ENCODE measurements around the gene ITPR2.

Gene ITPR2

DNA sequence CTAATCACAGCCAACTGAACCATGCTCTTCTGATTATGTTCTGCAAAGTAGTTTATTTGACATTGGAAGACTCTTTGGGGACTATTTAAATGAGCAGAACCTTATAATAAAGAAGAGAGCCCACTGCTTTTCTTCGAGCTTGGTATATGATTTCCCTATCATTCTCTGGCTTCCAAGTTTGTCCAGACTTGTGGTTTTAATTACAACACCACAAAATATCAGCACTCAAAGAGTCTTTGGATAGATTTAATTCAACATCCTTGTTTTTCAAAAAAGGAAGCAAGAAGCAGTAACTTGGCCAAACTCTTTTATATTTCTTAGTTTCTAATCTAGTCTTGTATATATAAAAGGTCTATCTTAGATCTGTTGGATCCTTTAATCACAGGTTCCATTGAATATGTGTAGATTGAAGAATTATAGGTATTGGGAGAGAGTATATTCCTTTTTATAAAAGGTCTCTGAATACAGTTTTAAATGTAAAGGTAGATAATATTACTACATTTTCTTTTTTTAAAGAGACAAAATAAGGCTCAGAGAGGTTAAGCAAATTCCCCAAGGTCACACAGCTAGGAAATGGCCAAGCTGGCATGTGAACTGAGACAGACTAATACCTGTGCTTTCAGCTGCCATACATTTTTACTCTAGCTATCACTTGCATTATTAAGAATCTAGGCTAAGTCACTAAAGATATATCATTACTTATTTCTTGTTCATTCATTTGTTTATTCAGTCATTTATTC lies 464.8 kb downstream of the ITPR2 start:
- Histone ChIP-seq H3K79me2 (ENCODE audit: low read length) (no peaks in the 10 kb centered on the region), H3K9ac (ENCODE audit: low read length) (no peak overlapping the region), H2AFZ (ENCODE audit: low read depth, low read length) (no peak overlapping the region), H3K4me3 (ENCODE audit: low read length) (no peak overlapping the region), H3K9me3 (ENCODE audit: insufficient read depth, low read length) (no peaks in the 10 kb centered on the region), H3K27me3 (ENCODE audit: low read depth, low read length) (no peaks in the 10 kb centered on the region), H3K27ac (ENCODE audit: low read length) (no peak overlapping the region), H3K4me1 (ENCODE audit: low read length) (no peaks in the 10 kb centered on the region), H3K4me2 (ENCODE audit: low read length) (no peak overlapping the region), H3K36me3 (replicated peaks; ENCODE audit: low read depth, low read length) (peaks cover 8% of the 10 kb centered on the region), H4K20me1 (ENCODE audit: insufficient read depth, low read length) (no peaks in the 10 kb centered on the region)
- no peak for TF ChIP-seq EZH2phosphoT487 (IDR thresholded peaks at IDR 0.05; ENCODE audit: low read depth)
- TF ChIP-seq, protein P1, sequence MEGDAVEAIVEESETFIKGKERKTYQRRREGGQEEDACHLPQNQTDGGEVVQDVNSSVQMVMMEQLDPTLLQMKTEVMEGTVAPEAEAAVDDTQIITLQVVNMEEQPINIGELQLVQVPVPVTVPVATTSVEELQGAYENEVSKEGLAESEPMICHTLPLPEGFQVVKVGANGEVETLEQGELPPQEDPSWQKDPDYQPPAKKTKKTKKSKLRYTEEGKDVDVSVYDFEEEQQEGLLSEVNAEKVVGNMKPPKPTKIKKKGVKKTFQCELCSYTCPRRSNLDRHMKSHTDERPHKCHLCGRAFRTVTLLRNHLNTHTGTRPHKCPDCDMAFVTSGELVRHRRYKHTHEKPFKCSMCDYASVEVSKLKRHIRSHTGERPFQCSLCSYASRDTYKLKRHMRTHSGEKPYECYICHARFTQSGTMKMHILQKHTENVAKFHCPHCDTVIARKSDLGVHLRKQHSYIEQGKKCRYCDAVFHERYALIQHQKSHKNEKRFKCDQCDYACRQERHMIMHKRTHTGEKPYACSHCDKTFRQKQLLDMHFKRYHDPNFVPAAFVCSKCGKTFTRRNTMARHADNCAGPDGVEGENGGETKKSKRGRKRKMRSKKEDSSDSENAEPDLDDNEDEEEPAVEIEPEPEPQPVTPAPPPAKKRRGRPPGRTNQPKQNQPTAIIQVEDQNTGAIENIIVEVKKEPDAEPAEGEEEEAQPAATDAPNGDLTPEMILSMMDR (IDR thresholded peaks at IDR 0.05; ENCODE audit: low read depth, low read length), result no peak

DNA sequence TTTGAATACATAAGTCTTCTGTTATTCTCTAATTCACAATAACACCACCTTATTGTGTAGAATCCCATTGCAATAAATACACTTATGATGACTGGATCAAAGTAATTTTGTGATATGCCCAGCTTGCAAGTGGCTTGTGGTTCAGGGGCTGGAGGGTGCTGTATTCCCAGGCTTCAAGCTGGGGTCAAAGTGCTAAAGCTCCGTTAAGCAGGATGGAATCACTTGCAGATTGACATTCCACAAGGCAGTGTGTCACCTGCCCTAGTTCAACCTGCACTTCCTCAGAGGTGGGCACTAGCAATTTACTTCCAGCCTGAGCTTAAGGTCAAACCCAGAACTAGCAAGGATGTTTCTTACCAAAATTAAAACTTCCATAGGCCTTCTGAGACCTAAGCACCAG lies 471.0 kb downstream of the ITPR2 start:
- Histone ChIP-seq H3K27ac (ENCODE audit: low read length) (no peak overlapping the region), H3K27me3 (ENCODE audit: low read depth, low read length) (no peaks in the 10 kb centered on the region), H3K4me3 (ENCODE audit: low read length) (no peak overlapping the region), H3K36me3 (replicated peaks; ENCODE audit: low read depth, low read length) (no peaks in the 10 kb centered on the region), H3K4me1 (ENCODE audit: low read length) (peaks cover 12% of the 10 kb centered on the region), H2AFZ (ENCODE audit: low read depth, low read length) (no peak overlapping the region), H3K4me2 (ENCODE audit: low read length) (no peak overlapping the region), H3K79me2 (ENCODE audit: low read length) (no peaks in the 10 kb centered on the region), H4K20me1 (ENCODE audit: insufficient read depth, low read length) (0 out of 2 replicates have a peak, but pooled peaks cover 3% of the 10 kb centered on the region), H3K9me3 (ENCODE audit: insufficient read depth, low read length) (no peaks in the 10 kb centered on the region), H3K9ac (ENCODE audit: low read length) (no peak overlapping the region)
- TF ChIP-seq, protein P1 (IDR thresholded peaks at IDR 0.05; ENCODE audit: low read depth, low read length), result no peak
- no peak for TF ChIP-seq EZH2phosphoT487 (IDR thresholded peaks at IDR 0.05; ENCODE audit: low read depth)

DNA sequence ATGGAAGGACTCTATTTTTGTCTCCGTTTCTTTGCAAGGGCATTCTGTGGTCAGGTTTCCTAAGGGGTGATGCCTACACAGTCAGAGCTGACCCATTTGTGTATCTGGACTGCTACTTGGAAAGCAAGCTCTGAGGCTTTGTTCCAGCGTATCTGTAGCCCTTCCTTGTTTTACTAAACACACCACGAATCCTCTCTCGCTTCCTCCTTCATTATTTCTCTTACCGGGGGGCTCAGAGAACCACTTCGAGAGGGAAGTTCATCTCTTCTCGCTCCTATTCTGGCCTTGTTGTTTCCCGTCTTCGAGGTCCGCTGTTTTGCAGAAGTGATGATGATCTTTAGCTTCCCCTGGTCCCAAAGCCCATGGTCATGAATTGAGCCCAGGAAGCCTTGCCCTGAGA lies 472.9 kb downstream of the ITPR2 start:
- H3K4me3 ChIP-seq (ENCODE audit: low read length), result no peak overlapping the region
- H3K27ac ChIP-seq (ENCODE audit: low read length), result no peak overlapping the region
- TF ChIP-seq, protein P1 (IDR thresholded peaks at IDR 0.05; ENCODE audit: low read depth, low read length), result no peak
- TF ChIP-seq EZH2phosphoT487 (IDR thresholded peaks at IDR 0.05; ENCODE audit: low read depth), result no peak
- H3K36me3 ChIP-seq (replicated peaks; ENCODE audit: low read depth, low read length), result peaks cover 4% of the 10 kb centered on the region
- H4K20me1 ChIP-seq (ENCODE audit: insufficient read depth, low read length), result 0 out of 2 replicates have a peak, but pooled peaks cover 3% of the 10 kb centered on the region
- no peaks in the 10 kb centered on the region for H3K9me3 ChIP-seq (ENCODE audit: insufficient read depth, low read length)
- H3K27me3 ChIP-seq (ENCODE audit: low read depth, low read length), result no peaks in the 10 kb centered on the region
- no peak overlapping the region for H3K9ac ChIP-seq (ENCODE audit: low read length)
- no peaks in the 10 kb centered on the region for H3K79me2 ChIP-seq (ENCODE audit: low read length)
- H3K4me2 ChIP-seq (ENCODE audit: low read length), result peak overlapping the region; percentile 28
- H2AFZ ChIP-seq (ENCODE audit: low read depth, low read length), result no peak overlapping the region
- H3K4me1 ChIP-seq (ENCODE audit: low read length), result peaks cover 12% of the 10 kb centered on the region

DNA sequence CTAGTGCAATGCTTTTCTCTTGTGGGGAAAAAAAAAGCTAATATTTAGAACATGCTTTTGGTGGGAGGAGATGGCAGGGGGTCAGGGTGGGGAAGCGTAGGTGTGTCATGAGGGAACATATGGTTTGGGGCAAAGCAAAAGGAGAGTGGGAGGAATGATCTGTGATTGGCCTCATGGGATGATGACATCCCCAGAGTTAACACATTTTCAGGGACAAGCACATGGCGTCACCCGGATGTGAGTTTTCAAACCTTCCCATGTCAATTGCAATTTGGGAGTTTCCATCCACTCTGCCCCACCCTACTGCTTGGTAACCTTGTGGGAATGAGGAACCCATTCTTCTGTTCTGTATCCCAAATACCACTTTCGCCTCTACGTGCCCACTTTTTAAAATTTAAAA lies 473.4 kb downstream of the ITPR2 start:
- Histone ChIP-seq H2AFZ (ENCODE audit: low read depth, low read length) (no peak overlapping the region), H3K27ac (ENCODE audit: low read length) (no peak overlapping the region), H3K4me2 (ENCODE audit: low read length) (no peak overlapping the region), H3K4me1 (ENCODE audit: low read length) (peaks cover 12% of the 10 kb centered on the region), H3K36me3 (replicated peaks; ENCODE audit: low read depth, low read length) (peaks cover 4% of the 10 kb centered on the region), H3K9me3 (ENCODE audit: insufficient read depth, low read length) (no peaks in the 10 kb centered on the region), H3K9ac (ENCODE audit: low read length) (no peak overlapping the region), H4K20me1 (ENCODE audit: insufficient read depth, low read length) (0 out of 2 replicates have a peak, but pooled peaks cover 3% of the 10 kb centered on the region), H3K79me2 (ENCODE audit: low read length) (no peaks in the 10 kb centered on the region), H3K4me3 (ENCODE audit: low read length) (no peak overlapping the region), H3K27me3 (ENCODE audit: low read depth, low read length) (no peaks in the 10 kb centered on the region)
- TF ChIP-seq, protein P1 (IDR thresholded peaks at IDR 0.05; ENCODE audit: low read depth, low read length), result no peak
- TF ChIP-seq EZH2phosphoT487 (IDR thresholded peaks at IDR 0.05; ENCODE audit: low read depth), result no peak

Data from OCI-LY3 (cell line).